ENCODE results near the gene DNMT3A.
A peak's percentile ranks its signal among the peaks of the same experiment; 100 is the strongest.

Gene DNMT3A

GRCh38 chr2:25292408-25292807 lies 49.3 kb downstream of the DNMT3A start:
- H3K4me3 ChIP-seq (replicated peaks in 1 of 2; ENCODE audit: low read depth in 2 of 2, low read length in 2 of 2), result no peak overlapping the region
- no peak for TF ChIP-seq CTCF (IDR thresholded peaks at IDR 0.05; ENCODE audit: low read depth, low read length)
- no peak for DNase-seq (ENCODE audit: low read depth in 2 of 2)

- no peak for TF ChIP-seq CTCF (IDR thresholded peaks at IDR 0.05; ENCODE audit: low read depth, low read length)
- H3K4me3 ChIP-seq (replicated peaks in 1 of 2; ENCODE audit: low read depth in 2 of 2, low read length in 2 of 2), result no peak overlapping the region
- DNase-seq (ENCODE audit: low read depth in 2 of 2), result peak in 1 of 2 donors; percentile 38
These were observed 50.8 kb downstream of the DNMT3A start for GRCh38 chr2:25290811-25291495.

GRCh38 chr2:25286723-25287483 lies 54.8 kb downstream of the DNMT3A start:
- TF ChIP-seq CTCF (IDR thresholded peaks at IDR 0.05; ENCODE audit: low read depth, low read length), result no peak
- no peak for DNase-seq (ENCODE audit: low read depth in 2 of 2)
- no peak overlapping the region for H3K4me3 ChIP-seq (replicated peaks in 1 of 2; ENCODE audit: low read depth in 2 of 2, low read length in 2 of 2)

GRCh38 chr2:25286025-25286400 lies 55.7 kb downstream of the DNMT3A start:
- TF ChIP-seq CTCF (IDR thresholded peaks at IDR 0.05; ENCODE audit: low read depth, low read length), result no peak
- no peak overlapping the region for H3K4me3 ChIP-seq (replicated peaks in 1 of 2; ENCODE audit: low read depth in 2 of 2, low read length in 2 of 2)
- DNase-seq (ENCODE audit: low read depth in 2 of 2), result no peak

GRCh38 chr2:25285265-25286024 lies 56.3 kb downstream of the DNMT3A start:
- no peak for TF ChIP-seq CTCF (IDR thresholded peaks at IDR 0.05; ENCODE audit: low read depth, low read length)
- H3K4me3 ChIP-seq (replicated peaks in 1 of 2; ENCODE audit: low read depth in 2 of 2, low read length in 2 of 2), result no peak overlapping the region
- DNase-seq (ENCODE audit: low read depth in 2 of 2), result no peak

- no peak overlapping the region for H3K4me3 ChIP-seq (replicated peaks in 1 of 2; ENCODE audit: low read depth in 2 of 2, low read length in 2 of 2)
- TF ChIP-seq CTCF (IDR thresholded peaks at IDR 0.05; ENCODE audit: low read depth, low read length), result no peak
- DNase-seq (ENCODE audit: low read depth in 2 of 2), result no peak
These were observed 57.0 kb downstream of the DNMT3A start for GRCh38 chr2:25284756-25285155.
